Nephron progenitor cell (in vitro differentiated cells): Measurements from ENCODE around the gene MGMT.
A peak's percentile ranks its signal among the peaks of the same experiment; 100 is the strongest.

Experiments
- DNase-seq: peaks from one replicate; pipeline ENCODE4 v3.0.0; 2021
- H3K27ac Mint-ChIP-seq: 2 replicates; pipeline ENCODE4 v1.8.0; 2021; ENCODE audit warnings: mild to moderate bottlenecking, moderate library complexity, mixed read lengths
- H3K27me3 Mint-ChIP-seq: 2 replicates; pipeline ENCODE4 v1.8.0; 2021; ENCODE audit warnings: mild to moderate bottlenecking, low read depth, mixed read lengths; ENCODE audit not compliant: poor library complexity
- H3K36me3 Mint-ChIP-seq: 2 replicates; pipeline ENCODE4 v1.8.0; 2021; ENCODE audit warnings: low read depth, mixed read lengths
- H3K4me1 Mint-ChIP-seq: 2 replicates; pipeline ENCODE4 v1.8.0; 2021; ENCODE audit warnings: mixed read lengths
- H3K4me3 Mint-ChIP-seq: 2 replicates; pipeline ENCODE4 v1.8.0; 2021; ENCODE audit warnings: mild to moderate bottlenecking, moderate library complexity, mixed read lengths
- H3K9me3 Mint-ChIP-seq: 2 replicates; pipeline ENCODE4 v1.8.0; 2021; ENCODE audit warnings: mild to moderate bottlenecking, moderate library complexity, mixed read lengths
- CTCF ChIP-seq: fragments of 200-600 bp; sonication (generic); IDR thresholded peaks from 2 replicates; pipeline ENCODE4 v1.5.0; 2021; ENCODE audit warnings: antibody characterized with exemption

The MGMT gene

DNA sequence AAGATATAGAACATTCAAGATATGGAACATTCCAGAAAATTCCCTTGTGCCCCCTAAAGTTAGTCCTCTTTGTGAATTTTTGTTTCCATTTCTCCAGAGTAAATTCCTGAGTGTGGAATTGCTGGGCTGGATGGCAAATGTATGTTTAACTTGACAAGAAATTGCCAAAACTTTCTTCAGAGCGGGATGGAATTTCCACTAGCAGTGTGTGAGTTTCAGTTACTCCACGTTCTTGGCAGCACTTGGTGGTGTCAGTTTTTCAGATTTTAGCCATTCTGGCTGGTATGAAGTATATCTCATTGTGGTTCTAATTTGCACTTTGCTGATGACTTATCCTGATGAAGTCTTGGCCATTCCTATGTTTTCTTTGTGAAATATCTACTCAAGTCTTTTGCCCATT lies 71.2 kb downstream of the MGMT start:
- Mint-ChIP-seq H3K4me1 (peaks cover 32% of the 10 kb centered on the region), H3K9me3 (peaks cover 17% of the 10 kb centered on the region), H3K27ac (no peak overlapping the region), H3K27me3 (peaks cover 2% of the 10 kb centered on the region), H3K36me3 (peaks cover 62% of the 10 kb centered on the region), H3K4me3 (no peak overlapping the region)
- DNase-seq = no peak
- no peak for TF ChIP-seq CTCF

- Mint-ChIP-seq H3K27ac (peak overlapping the region; percentile 47), H3K4me3 (no peak overlapping the region), H3K9me3 (peaks cover 17% of the 10 kb centered on the region), H3K27me3 (peaks cover 8% of the 10 kb centered on the region), H3K4me1 (peaks cover 45% of the 10 kb centered on the region), H3K36me3 (peaks cover 55% of the 10 kb centered on the region)
- no peak for TF ChIP-seq CTCF
- peak; percentile 20 for DNase-seq
These were observed 74.2 kb downstream of the MGMT start for GRCh38 chr10:129541200-129541599.

- no peak for TF ChIP-seq CTCF
- Mint-ChIP-seq H3K27ac (peak overlapping the region; percentile 47), H3K36me3 (peaks cover 50% of the 10 kb centered on the region), H3K4me1 (peaks cover 45% of the 10 kb centered on the region), H3K9me3 (peaks cover 17% of the 10 kb centered on the region), H3K4me3 (no peak overlapping the region), H3K27me3 (peaks cover 11% of the 10 kb centered on the region)
- DNase-seq = no peak
These were observed 74.9 kb downstream of the MGMT start for GRCh38 chr10:129541748-129542487.

DNA sequence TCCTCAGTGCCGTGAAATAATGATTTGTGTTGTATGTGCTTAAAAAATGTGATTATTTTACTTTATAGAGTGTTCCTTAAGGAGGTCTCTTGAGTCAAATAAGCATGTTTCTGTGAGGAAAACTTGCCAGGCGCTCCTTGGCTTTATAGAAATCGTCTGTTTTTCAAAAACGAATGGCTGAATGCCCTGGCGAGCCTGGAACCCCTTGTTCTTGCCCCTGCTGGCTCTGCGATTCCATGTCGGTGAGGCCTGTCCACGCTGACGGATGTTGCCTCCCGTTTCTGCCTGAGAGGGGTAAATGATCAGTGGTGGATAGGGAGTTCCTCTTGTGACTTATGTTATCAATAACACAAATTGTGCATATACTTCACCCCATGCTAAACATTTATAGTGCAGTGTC lies 75.5 kb downstream of the MGMT start:
- Mint-ChIP-seq H3K9me3 (peaks cover 12% of the 10 kb centered on the region), H3K4me3 (no peak overlapping the region), H3K4me1 (peaks cover 45% of the 10 kb centered on the region), H3K36me3 (peaks cover 43% of the 10 kb centered on the region), H3K27ac (peak overlapping the region; percentile 71), H3K27me3 (peaks cover 11% of the 10 kb centered on the region)
- TF ChIP-seq CTCF = no peak
- no peak for DNase-seq

DNA sequence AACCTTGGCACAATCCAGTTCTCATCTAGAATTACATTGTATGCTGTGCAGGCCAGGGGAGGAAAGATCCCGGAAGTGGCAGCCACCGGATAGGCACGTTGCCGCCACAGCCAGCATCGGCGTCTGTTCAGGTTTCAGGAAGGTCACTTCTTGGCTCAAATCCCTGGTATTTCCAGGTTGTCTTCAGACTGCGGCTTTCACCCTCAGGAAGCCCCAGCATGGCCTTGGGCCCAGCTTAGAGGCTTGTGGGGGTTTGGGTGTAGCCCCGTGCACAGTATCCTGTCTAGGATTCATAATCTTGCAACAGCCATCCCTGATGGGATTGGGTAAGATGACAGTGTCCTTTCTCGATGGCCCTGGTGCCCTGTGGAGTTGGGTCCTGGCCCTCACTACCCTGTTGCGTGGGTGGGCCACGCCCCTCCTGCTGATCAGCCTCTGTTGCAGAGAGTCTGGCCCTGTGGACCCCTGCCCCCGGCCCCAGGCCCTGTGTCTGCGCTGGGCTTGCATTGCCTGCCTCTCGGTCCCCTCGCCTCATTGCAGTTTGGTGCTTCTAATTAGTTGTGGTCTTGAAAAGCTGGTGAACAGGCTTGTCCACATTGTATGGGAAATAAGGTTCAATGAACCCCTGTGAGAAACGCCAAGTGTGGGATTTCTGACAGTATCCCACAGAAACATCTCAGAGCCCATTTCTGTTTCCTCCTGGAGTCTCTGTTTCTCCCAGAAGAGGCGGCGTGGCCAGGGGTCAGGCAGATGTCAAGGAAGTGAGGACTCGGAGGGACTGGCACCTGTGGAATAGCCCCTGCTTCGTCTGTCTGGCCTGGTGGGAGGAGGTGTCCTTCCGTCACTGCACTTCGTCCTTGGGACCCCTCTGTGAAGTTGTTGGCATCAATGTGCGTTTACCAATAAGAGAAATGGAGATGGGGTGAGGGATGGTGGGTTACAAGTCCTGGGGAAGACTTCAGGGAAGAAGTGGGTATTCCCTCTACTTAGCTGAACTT lies 77.5 kb downstream of the MGMT start:
- Mint-ChIP-seq H3K4me3 (no peak overlapping the region), H3K36me3 (peaks cover 24% of the 10 kb centered on the region), H3K4me1 (peaks cover 45% of the 10 kb centered on the region), H3K27me3 (peaks cover 11% of the 10 kb centered on the region), H3K27ac (no peak overlapping the region), H3K9me3 (no peaks in the 10 kb centered on the region)
- DNase-seq = no peak
- no peak for TF ChIP-seq CTCF
